Measurements from ENCODE around the gene ALDH1B1. TPM values are rescaled to one million over a fixed set of nuclear protein-coding genes. Genes with fewer than 3 reads are reported as not detected.

Gene ALDH1B1
- total RNA-seq, 1 experiment from 2014 or later: 55.5 TPM

DNA sequence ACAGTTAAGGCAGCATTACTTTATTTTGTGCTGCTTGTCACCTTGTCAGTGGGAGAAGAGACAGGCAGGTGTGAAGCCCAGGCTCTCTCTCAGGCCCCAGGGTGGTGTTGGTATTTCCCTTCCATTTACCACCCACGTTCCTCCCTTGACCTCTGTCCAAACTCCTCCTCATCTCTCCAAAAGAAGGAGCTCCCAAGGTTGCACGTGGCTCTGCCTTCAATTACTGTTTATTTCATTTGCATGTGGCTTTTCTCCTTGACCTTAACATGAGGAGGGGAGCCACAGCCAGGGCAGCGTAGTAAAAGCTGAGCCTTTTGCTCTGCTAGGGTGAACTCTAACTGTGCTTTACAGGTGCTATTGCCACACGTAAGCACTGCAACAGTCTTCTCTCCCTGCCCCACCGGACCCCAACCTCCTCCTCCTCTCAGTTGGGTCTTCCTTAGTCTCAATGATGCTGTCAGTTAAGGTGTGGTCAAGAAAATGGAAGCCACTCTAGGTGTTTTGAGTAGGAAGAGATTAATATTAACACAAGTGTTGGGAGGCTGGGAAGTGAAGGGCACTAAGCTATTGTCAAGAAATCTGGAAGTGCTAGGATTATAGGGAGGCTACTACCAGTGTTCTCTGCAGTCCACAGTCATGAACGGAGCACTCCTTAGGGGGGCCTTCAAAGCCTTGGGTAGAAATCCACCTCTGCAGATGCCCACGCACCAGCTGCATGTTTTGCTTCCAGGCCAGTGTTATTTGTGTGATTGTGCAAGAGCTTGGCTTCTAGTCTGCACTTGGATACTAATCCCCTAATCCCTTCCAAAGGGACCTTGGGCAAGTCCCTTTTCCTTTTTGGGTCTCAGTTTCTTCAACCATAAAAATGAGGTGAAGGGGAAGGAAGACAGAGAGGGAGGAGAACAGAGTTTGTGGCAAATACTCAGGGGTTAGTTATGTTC lies 3.9 kb upstream of the ALDH1B1 start (continued):
- TF ChIP-seq, protein P1, sequence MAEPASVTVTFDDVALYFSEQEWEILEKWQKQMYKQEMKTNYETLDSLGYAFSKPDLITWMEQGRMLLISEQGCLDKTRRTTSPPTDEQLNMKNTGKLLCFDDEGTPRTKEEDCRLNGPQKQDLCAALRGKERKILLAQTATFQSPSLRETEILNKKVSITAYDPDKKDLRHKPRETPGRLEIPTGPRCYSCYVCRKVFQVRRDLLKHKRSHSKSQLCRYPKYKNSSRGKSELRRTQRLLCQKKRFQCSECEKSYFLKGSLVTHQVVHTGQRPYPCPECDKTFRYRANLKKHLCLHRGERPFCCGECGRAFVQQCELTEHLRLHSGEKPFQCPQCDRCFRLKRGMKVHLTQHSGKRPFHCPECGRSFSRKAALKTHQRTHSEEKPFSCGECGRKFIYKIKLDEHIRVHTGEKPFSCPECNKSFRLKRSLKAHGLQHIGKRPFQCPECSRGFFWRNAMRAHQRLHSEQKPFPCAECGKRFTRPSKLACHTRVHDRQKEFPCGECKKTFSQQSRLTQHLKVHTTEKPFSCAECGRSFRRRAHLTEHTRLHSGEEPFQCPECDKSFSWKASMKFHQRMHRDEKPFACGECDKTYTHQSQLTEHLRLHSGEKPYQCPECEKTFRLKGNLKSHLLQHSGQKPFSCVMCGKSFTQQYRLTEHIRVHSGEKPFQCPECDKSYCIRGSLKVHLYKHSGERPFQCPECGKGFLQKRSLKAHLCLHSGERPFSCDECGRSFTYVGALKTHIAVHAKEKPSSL (CRISPR knock-in tag; conservative IDR thresholded peaks at IDR 0.05): no peak
- TF ChIP-seq JUN (CRISPR knock-in tag; IDR thresholded peaks at IDR 0.05): no peak
- no peak for TF ChIP-seq NFATC4 (CRISPR knock-in tag; IDR thresholded peaks at IDR 0.05)
- no peak for TF ChIP-seq CREB1 (CRISPR knock-in tag; IDR thresholded peaks at IDR 0.05)

DNA sequence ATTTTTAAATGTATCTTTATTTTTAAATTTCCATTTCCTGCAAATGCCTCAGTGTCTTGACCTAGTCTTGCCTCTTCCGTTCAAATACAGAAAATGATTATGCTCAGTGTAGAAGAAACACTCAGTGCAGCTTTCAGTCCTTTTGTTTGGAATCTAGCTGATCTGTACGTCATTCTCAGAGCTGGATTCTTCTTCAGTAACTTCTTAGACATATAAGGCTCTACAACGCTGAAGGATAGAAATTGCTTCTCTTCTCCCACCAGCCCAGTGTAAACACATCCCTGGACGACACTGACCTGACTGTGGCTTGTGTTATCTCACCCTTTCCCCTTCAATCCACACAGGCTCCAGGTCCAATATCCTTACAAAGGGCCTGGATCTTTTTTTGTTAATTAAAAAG lies 3.2 kb upstream of the ALDH1B1 start:
- POLR2A ChIA-PET: no interaction called here
- no peak for ATAC-seq

More for the DNA sequence above, 3.2 kb upstream of the ALDH1B1 start:
- Mint-ChIP-seq H3K27ac (no peak overlapping the region), H3K4me3 (no peak overlapping the region), H3K4me1 (peaks cover 22% of the 10 kb centered on the region), H3K36me3 (peaks cover 9% of the 10 kb centered on the region; the same call in 1 of the 2 replicates), H3K9me3 (peaks cover 14% of the 10 kb centered on the region), H3K27me3 (ENCODE audit: low read depth) (peaks cover 74% of the 10 kb centered on the region)
- TF ChIP-seq ZNF263 (CRISPR knock-in tag; IDR thresholded peaks at IDR 0.05; ENCODE audit: low read depth) (no peak), CREM (CRISPR knock-in tag; IDR thresholded peaks at IDR 0.05) (no peak), ZNF671 (CRISPR knock-in tag; IDR thresholded peaks at IDR 0.05) (no peak), OVOL2 (CRISPR knock-in tag; IDR thresholded peaks at IDR 0.05; ENCODE audit: borderline replicate concordance) (no peak)
- TF ChIP-seq, protein P2, sequence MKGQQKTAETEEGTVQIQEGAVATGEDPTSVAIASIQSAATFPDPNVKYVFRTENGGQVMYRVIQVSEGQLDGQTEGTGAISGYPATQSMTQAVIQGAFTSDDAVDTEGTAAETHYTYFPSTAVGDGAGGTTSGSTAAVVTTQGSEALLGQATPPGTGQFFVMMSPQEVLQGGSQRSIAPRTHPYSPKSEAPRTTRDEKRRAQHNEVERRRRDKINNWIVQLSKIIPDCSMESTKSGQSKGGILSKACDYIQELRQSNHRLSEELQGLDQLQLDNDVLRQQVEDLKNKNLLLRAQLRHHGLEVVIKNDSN (CRISPR knock-in tag; IDR thresholded peaks at IDR 0.05): no peak
- TF ChIP-seq, protein P3, sequence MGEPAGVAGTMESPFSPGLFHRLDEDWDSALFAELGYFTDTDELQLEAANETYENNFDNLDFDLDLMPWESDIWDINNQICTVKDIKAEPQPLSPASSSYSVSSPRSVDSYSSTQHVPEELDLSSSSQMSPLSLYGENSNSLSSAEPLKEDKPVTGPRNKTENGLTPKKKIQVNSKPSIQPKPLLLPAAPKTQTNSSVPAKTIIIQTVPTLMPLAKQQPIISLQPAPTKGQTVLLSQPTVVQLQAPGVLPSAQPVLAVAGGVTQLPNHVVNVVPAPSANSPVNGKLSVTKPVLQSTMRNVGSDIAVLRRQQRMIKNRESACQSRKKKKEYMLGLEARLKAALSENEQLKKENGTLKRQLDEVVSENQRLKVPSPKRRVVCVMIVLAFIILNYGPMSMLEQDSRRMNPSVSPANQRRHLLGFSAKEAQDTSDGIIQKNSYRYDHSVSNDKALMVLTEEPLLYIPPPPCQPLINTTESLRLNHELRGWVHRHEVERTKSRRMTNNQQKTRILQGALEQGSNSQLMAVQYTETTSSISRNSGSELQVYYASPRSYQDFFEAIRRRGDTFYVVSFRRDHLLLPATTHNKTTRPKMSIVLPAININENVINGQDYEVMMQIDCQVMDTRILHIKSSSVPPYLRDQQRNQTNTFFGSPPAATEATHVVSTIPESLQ (CRISPR knock-in tag; IDR thresholded peaks at IDR 0.05): no peak
- TF ChIP-seq, protein P4, sequence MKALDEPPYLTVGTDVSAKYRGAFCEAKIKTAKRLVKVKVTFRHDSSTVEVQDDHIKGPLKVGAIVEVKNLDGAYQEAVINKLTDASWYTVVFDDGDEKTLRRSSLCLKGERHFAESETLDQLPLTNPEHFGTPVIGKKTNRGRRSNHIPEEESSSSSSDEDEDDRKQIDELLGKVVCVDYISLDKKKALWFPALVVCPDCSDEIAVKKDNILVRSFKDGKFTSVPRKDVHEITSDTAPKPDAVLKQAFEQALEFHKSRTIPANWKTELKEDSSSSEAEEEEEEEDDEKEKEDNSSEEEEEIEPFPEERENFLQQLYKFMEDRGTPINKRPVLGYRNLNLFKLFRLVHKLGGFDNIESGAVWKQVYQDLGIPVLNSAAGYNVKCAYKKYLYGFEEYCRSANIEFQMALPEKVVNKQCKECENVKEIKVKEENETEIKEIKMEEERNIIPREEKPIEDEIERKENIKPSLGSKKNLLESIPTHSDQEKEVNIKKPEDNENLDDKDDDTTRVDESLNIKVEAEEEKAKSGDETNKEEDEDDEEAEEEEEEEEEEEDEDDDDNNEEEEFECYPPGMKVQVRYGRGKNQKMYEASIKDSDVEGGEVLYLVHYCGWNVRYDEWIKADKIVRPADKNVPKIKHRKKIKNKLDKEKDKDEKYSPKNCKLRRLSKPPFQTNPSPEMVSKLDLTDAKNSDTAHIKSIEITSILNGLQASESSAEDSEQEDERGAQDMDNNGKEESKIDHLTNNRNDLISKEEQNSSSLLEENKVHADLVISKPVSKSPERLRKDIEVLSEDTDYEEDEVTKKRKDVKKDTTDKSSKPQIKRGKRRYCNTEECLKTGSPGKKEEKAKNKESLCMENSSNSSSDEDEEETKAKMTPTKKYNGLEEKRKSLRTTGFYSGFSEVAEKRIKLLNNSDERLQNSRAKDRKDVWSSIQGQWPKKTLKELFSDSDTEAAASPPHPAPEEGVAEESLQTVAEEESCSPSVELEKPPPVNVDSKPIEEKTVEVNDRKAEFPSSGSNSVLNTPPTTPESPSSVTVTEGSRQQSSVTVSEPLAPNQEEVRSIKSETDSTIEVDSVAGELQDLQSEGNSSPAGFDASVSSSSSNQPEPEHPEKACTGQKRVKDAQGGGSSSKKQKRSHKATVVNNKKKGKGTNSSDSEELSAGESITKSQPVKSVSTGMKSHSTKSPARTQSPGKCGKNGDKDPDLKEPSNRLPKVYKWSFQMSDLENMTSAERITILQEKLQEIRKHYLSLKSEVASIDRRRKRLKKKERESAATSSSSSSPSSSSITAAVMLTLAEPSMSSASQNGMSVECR (CRISPR knock-in tag; IDR thresholded peaks at IDR 0.05; ENCODE audit: borderline replicate concordance): no peak
- TF ChIP-seq, protein P5, sequence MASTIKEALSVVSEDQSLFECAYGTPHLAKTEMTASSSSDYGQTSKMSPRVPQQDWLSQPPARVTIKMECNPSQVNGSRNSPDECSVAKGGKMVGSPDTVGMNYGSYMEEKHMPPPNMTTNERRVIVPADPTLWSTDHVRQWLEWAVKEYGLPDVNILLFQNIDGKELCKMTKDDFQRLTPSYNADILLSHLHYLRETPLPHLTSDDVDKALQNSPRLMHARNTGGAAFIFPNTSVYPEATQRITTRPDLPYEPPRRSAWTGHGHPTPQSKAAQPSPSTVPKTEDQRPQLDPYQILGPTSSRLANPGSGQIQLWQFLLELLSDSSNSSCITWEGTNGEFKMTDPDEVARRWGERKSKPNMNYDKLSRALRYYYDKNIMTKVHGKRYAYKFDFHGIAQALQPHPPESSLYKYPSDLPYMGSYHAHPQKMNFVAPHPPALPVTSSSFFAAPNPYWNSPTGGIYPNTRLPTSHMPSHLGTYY (CRISPR knock-in tag; IDR thresholded peaks at IDR 0.05): no peak
- TF ChIP-seq, protein P6, sequence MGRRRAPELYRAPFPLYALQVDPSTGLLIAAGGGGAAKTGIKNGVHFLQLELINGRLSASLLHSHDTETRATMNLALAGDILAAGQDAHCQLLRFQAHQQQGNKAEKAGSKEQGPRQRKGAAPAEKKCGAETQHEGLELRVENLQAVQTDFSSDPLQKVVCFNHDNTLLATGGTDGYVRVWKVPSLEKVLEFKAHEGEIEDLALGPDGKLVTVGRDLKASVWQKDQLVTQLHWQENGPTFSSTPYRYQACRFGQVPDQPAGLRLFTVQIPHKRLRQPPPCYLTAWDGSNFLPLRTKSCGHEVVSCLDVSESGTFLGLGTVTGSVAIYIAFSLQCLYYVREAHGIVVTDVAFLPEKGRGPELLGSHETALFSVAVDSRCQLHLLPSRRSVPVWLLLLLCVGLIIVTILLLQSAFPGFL (CRISPR knock-in tag; IDR thresholded peaks at IDR 0.05; ENCODE audit: borderline replicate concordance): no peak
- TF ChIP-seq, protein P7, sequence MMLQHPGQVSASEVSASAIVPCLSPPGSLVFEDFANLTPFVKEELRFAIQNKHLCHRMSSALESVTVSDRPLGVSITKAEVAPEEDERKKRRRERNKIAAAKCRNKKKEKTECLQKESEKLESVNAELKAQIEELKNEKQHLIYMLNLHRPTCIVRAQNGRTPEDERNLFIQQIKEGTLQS (CRISPR knock-in tag; conservative IDR thresholded peaks at IDR 0.05): no peak
- TF ChIP-seq, protein P8, sequence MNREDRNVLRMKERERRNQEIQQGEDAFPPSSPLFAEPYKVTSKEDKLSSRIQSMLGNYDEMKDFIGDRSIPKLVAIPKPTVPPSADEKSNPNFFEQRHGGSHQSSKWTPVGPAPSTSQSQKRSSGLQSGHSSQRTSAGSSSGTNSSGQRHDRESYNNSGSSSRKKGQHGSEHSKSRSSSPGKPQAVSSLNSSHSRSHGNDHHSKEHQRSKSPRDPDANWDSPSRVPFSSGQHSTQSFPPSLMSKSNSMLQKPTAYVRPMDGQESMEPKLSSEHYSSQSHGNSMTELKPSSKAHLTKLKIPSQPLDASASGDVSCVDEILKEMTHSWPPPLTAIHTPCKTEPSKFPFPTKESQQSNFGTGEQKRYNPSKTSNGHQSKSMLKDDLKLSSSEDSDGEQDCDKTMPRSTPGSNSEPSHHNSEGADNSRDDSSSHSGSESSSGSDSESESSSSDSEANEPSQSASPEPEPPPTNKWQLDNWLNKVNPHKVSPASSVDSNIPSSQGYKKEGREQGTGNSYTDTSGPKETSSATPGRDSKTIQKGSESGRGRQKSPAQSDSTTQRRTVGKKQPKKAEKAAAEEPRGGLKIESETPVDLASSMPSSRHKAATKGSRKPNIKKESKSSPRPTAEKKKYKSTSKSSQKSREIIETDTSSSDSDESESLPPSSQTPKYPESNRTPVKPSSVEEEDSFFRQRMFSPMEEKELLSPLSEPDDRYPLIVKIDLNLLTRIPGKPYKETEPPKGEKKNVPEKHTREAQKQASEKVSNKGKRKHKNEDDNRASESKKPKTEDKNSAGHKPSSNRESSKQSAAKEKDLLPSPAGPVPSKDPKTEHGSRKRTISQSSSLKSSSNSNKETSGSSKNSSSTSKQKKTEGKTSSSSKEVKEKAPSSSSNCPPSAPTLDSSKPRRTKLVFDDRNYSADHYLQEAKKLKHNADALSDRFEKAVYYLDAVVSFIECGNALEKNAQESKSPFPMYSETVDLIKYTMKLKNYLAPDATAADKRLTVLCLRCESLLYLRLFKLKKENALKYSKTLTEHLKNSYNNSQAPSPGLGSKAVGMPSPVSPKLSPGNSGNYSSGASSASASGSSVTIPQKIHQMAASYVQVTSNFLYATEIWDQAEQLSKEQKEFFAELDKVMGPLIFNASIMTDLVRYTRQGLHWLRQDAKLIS (CRISPR knock-in tag; IDR thresholded peaks at IDR 0.05; ENCODE audit: borderline replicate concordance): no peak
- CTCF ChIA-PET: interaction anchor here (0.7 to 0.9 kb wide), 2 partner anchors 12 to 40 kb away, joined by 3 read pairs; no protein-coding TSS in a partner anchor
- DNase-seq (ENCODE audit: low spot score): no peak

Data from WTC11 (cell line).